Liver (tissue), 9 donors: ENCODE data around the gene IFT74. TPM values are rescaled to one million over a fixed set of nuclear protein-coding genes. Genes with fewer than 3 reads are reported as not detected.

ENCODE experiments used
- DNase-seq: peaks from one replicate; pipeline ENCODE4 v3.0.0-alpha.2; 2017; ENCODE audit warnings: low spot score
- H3K27ac ChIP-seq, 2 donors: one replicate each; pipeline ENCODE4 v1.7.0; 2013; ENCODE audit warnings: inconsistent platforms in 2 of 2, low read length in 2 of 2, control low read depth in 1 of 2, low read depth in 1 of 2, mild to moderate bottlenecking in 1 of 2
- H3K27me3 ChIP-seq, 4 donors: one replicate each; pipeline versions ENCODE4 v1.6.1 to v1.7.0; 2013; ENCODE audit warnings: low read length in 3 of 4, inconsistent platforms in 1 of 4, mild to moderate bottlenecking in 1 of 4, moderate library complexity in 1 of 4; ENCODE audit not compliant: control insufficient read depth in 4 of 4, insufficient read depth in 4 of 4
- H3K36me3 ChIP-seq, 4 donors: one replicate each; pipeline versions ENCODE4 v1.6.1 to v1.7.0; 2013; ENCODE audit warnings: low read length in 3 of 4, mild to moderate bottlenecking in 3 of 4, low read depth in 1 of 4, moderate library complexity in 1 of 4; ENCODE audit not compliant: control insufficient read depth in 4 of 4, insufficient read depth in 3 of 4
- H3K4me1 ChIP-seq, 4 donors: one replicate each; pipeline versions ENCODE4 v1.6.1 to v1.7.0; 2013; ENCODE audit warnings: low read length in 3 of 4, mild to moderate bottlenecking in 3 of 4, moderate library complexity in 1 of 4; ENCODE audit not compliant: control insufficient read depth in 4 of 4, insufficient read depth in 4 of 4
- H3K4me3 ChIP-seq, 3 donors: one replicate each; pipeline versions ENCODE4 v1.6.1 to v1.7.0; 2013; ENCODE audit warnings: low read length in 3 of 3, control low read depth in 1 of 3, low read depth in 1 of 3, mild to moderate bottlenecking in 1 of 3
- H3K9ac ChIP-seq, 2 donors: one replicate each; pipeline ENCODE4 v1.7.0; 2013; ENCODE audit warnings: low read length in 2 of 2, mild to moderate bottlenecking in 2 of 2, moderate library complexity in 2 of 2, control low read depth in 1 of 2, low read depth in 1 of 2
- H3K9me3 ChIP-seq, 4 donors: one replicate each; pipeline versions ENCODE4 v1.6.1 to v1.7.0; 2013; ENCODE audit warnings: low read length in 3 of 4; ENCODE audit not compliant: control insufficient read depth in 4 of 4
- CTCF ChIP-seq: fragments of 150-350 bp; IDR thresholded peaks from 2 replicates; pipeline ENCODE4 v1.5.1; 2017; ENCODE audit warnings: improper control_type of control experiment, low read depth, low read length; ENCODE audit not compliant: missing input control
- EGR1 ChIP-seq, 2 donors: IDR thresholded peaks; 2 replicates each; pipeline ENCODE4 v1.6.1; 2016 to 2018; ENCODE audit warnings: antibody characterized with exemption in 2 of 2, low read depth in 2 of 2
- FOXA1 ChIP-seq: IDR thresholded peaks from 2 replicates; pipeline ENCODE4 v1.6.1; 2016; ENCODE audit warnings: antibody characterized with exemption
- FOXA2 ChIP-seq: IDR thresholded peaks from 2 replicates; pipeline ENCODE4 v1.6.1; 2016; ENCODE audit warnings: antibody characterized with exemption
- GABPA ChIP-seq, 2 donors: IDR thresholded peaks in 1 of 2; conservative IDR thresholded peaks in 1 of 2; 2 replicates each; pipeline ENCODE4 v1.6.1; 2016; ENCODE audit warnings: antibody characterized with exemption in 2 of 2, mild to moderate bottlenecking in 1 of 2, moderate library complexity in 1 of 2
- HNF4A ChIP-seq, 2 donors: conservative IDR thresholded peaks; 2 replicates each; pipeline ENCODE4 v1.6.1; 2016; ENCODE audit warnings: antibody characterized with exemption in 2 of 2, mild to moderate bottlenecking in 2 of 2
- HNF4G ChIP-seq: IDR thresholded peaks from 2 replicates; pipeline ENCODE4 v1.6.1; 2016; ENCODE audit warnings: antibody characterized with exemption
- JUND ChIP-seq, 2 donors: IDR thresholded peaks; 2 replicates each; pipeline ENCODE4 v1.6.1; 2016; ENCODE audit warnings: antibody characterized with exemption in 2 of 2
- MAX ChIP-seq: IDR thresholded peaks from 2 replicates; pipeline ENCODE4 v1.6.1; 2016; ENCODE audit warnings: antibody characterized with exemption
- NR2F2 ChIP-seq: IDR thresholded peaks from 2 replicates; pipeline ENCODE4 v1.6.1; 2016; ENCODE audit warnings: antibody characterized with exemption
- RAD21 ChIP-seq, 2 donors: IDR thresholded peaks; 2 replicates each; pipeline ENCODE4 v1.6.1; 2016; ENCODE audit warnings: antibody characterized with exemption in 2 of 2, mild to moderate bottlenecking in 2 of 2
- RXRA ChIP-seq, 2 donors: IDR thresholded peaks; 2 replicates each; pipeline ENCODE4 v1.6.1; 2017 to 2018; ENCODE audit warnings: antibody characterized with exemption in 2 of 2, mild to moderate bottlenecking in 1 of 2
- SP1 ChIP-seq: IDR thresholded peaks from 2 replicates; pipeline ENCODE4 v1.6.1; 2018; ENCODE audit warnings: antibody characterized with exemption, mild to moderate bottlenecking
- TAF1 ChIP-seq: conservative IDR thresholded peaks from 2 replicates; pipeline ENCODE4 v1.6.1; 2016; ENCODE audit warnings: antibody characterized with exemption, mild to moderate bottlenecking
- YY1 ChIP-seq: IDR thresholded peaks from 2 replicates; pipeline ENCODE4 v1.6.1; 2016; ENCODE audit warnings: antibody characterized with exemption, mild to moderate bottlenecking
- WGBS: extraction: QIAGEN DNeasy Blood & Tissue Kit; methylation state at CpG from one replicate; pipeline ENCODE4 v1.1.7; 2013; 5-methylcytosine and 5-hydroxymethylcytosine counted together
- polyA plus RNA-seq, 2 donors: library from polyadenylated mRNA; stranded (reverse) in 1 of 2; unstranded in 1 of 2; fragments of 200-250 nt in 1 of 2; fragments of >200 nt in 1 of 2; fragmentation: Nextera tagmentation in 1 of 2; extraction: Ambion mirVana in 1 of 2; gene quantifications; one replicate each; pipeline versions ENCODE4 v1.2.1 to v1.2.3, GENCODE V29; 2013 to 2015
- total RNA-seq, 2 donors: library from RNA; depleted of rRNA; stranded (reverse); fragments of >200 nt; gene quantifications; one replicate each; pipeline ENCODE4 v1.2.3, GENCODE V29; 2014
- TF ChIP-seq, protein P1 (sequence below): IDR thresholded peaks from 2 replicates; pipeline ENCODE4 v1.6.1; 2016; ENCODE audit warnings: antibody characterized with exemption
- TF ChIP-seq, protein P2 (sequence below): IDR thresholded peaks from 2 replicates; pipeline ENCODE4 v1.6.1; 2016; ENCODE audit warnings: antibody characterized with exemption
- TF ChIP-seq, protein P3 (sequence below): IDR thresholded peaks from 2 replicates; pipeline ENCODE4 v1.6.1; 2016; ENCODE audit warnings: antibody characterized with exemption, mild to moderate bottlenecking
- donor health status: healthy.
- donor health status: healthy.
- donor health status: healthy.
- donor health status: healthy.
- donor health status: healthy.

Gene IFT74
- total and polyA plus RNA-seq, 4 donors: 4.9 to 10.5 (median 7.4) TPM

DNA sequence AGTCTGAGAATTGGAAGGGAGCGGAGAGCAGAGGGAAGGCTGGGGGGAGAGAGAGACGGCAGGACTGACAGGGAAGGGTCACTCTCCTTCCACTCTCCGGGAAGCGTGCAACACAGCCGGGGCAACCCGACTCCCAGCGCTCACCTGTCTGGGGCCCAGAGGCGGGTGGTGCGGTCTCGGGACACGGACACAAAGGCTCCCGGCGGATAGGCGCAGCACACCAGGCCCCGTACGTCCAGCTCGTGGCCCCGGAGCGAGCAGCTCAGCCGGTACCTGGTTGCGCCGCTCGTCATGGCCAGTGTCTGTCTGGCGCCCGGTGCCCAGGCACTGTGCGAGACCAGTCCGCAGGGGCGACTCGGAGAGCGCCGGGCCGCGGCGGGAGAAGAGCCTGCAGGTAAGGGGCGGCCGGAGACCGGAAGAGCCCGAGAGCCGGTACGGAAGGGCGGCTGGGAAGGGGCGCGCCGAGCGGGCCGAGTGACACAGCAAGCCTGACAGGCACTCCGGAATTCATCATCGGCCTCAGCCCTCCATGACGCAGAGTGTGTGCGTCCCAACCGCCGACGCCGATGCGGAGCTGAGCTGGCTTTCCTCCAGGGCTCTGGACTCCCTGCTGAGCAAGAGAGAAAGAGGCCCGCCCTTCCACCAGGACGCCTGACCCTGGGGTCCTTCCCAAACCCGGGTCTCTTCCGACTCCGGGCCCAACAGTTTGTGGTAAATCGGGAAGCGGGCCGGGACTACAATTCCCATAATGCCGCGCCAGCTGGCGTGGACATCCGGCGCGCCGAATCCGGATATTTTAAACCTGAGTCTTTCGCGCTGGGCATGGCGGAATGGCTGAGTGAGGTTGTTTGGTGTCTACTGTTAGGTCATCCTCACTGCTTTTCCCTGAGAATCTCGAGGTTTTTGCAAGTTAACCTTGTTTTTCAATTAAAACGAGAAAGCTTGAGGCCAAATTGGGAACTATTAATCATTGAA lies 9.2 kb upstream of the IFT74 start, which contains the start of gene PLAA:
Gene PLAA, minus strand, starts transcription at position 490 of the 975 bp plus-strand sequence. Its CDS starts 197 bp downstream, at position 293.
- H3K4me1 ChIP-seq: peaks cover 5 to 31% (median 18%) of the 10 kb centered on the region in 4 donors
- WGBS: under 1% methylated on average over 76 of the region's 76 CpGs
- DNase-seq: peak; percentile 89

More for the DNA sequence above, 9.2 kb upstream of the IFT74 start, which contains the start of gene PLAA:
- Histone ChIP-seq H3K27ac (peak within 1 kb of the TSS; percentile 91 to 97), H3K9ac (peak within 1 kb of the TSS; percentile 95 to 97), H3K4me3 (peak within 1 kb of the TSS; percentile 72 to 92 (median 91)), H3K27me3 (no peaks in the 10 kb centered on the region), H3K9me3 (no peaks in the 10 kb centered on the region), H3K36me3 (no peaks in the 10 kb centered on the region)
- TF ChIP-seq CTCF (no peak), FOXA2 (no peak), TAF1 (peak; percentile 47), NR2F2 (no peak), MAX (peak; percentile 74), YY1 (peak; percentile 91), RAD21 (IDR thresholded peaks at IDR 0.05) (no peak), SP1 (peak; percentile 46), JUND (IDR thresholded peaks at IDR 0.05) (peak in 1 of 2 donors; percentile 47), FOXA1 (no peak), HNF4A (conservative IDR thresholded peaks at IDR 0.05) (peak in 1 of 2 donors; percentile 12), GABPA (IDR thresholded peaks at IDR 0.05 in 1 of 2, conservative IDR thresholded peaks at IDR 0.05 in 1 of 2) (peak; percentile 81 to 97), EGR1 (IDR thresholded peaks at IDR 0.05; ENCODE audit: low read depth in 2 of 2) (peak in 1 of 2 donors; percentile 52), HNF4G (no peak), RXRA (IDR thresholded peaks at IDR 0.05) (peak in 1 of 2 donors; percentile 45)
- TF ChIP-seq, protein P1, sequence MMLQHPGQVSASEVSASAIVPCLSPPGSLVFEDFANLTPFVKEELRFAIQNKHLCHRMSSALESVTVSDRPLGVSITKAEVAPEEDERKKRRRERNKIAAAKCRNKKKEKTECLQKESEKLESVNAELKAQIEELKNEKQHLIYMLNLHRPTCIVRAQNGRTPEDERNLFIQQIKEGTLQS: peak; percentile 57
- TF ChIP-seq, protein P2, sequence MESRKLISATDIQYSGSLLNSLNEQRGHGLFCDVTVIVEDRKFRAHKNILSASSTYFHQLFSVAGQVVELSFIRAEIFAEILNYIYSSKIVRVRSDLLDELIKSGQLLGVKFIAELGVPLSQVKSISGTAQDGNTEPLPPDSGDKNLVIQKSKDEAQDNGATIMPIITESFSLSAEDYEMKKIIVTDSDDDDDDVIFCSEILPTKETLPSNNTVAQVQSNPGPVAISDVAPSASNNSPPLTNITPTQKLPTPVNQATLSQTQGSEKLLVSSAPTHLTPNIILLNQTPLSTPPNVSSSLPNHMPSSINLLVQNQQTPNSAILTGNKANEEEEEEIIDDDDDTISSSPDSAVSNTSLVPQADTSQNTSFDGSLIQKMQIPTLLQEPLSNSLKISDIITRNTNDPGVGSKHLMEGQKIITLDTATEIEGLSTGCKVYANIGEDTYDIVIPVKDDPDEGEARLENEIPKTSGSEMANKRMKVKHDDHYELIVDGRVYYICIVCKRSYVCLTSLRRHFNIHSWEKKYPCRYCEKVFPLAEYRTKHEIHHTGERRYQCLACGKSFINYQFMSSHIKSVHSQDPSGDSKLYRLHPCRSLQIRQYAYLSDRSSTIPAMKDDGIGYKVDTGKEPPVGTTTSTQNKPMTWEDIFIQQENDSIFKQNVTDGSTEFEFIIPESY: peak; percentile 91
- TF ChIP-seq, protein P3, sequence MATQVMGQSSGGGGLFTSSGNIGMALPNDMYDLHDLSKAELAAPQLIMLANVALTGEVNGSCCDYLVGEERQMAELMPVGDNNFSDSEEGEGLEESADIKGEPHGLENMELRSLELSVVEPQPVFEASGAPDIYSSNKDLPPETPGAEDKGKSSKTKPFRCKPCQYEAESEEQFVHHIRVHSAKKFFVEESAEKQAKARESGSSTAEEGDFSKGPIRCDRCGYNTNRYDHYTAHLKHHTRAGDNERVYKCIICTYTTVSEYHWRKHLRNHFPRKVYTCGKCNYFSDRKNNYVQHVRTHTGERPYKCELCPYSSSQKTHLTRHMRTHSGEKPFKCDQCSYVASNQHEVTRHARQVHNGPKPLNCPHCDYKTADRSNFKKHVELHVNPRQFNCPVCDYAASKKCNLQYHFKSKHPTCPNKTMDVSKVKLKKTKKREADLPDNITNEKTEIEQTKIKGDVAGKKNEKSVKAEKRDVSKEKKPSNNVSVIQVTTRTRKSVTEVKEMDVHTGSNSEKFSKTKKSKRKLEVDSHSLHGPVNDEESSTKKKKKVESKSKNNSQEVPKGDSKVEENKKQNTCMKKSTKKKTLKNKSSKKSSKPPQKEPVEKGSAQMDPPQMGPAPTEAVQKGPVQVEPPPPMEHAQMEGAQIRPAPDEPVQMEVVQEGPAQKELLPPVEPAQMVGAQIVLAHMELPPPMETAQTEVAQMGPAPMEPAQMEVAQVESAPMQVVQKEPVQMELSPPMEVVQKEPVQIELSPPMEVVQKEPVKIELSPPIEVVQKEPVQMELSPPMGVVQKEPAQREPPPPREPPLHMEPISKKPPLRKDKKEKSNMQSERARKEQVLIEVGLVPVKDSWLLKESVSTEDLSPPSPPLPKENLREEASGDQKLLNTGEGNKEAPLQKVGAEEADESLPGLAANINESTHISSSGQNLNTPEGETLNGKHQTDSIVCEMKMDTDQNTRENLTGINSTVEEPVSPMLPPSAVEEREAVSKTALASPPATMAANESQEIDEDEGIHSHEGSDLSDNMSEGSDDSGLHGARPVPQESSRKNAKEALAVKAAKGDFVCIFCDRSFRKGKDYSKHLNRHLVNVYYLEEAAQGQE: peak; percentile 78
